ENCODE results near the gene UBASH3A.

The UBASH3A gene

DNA sequence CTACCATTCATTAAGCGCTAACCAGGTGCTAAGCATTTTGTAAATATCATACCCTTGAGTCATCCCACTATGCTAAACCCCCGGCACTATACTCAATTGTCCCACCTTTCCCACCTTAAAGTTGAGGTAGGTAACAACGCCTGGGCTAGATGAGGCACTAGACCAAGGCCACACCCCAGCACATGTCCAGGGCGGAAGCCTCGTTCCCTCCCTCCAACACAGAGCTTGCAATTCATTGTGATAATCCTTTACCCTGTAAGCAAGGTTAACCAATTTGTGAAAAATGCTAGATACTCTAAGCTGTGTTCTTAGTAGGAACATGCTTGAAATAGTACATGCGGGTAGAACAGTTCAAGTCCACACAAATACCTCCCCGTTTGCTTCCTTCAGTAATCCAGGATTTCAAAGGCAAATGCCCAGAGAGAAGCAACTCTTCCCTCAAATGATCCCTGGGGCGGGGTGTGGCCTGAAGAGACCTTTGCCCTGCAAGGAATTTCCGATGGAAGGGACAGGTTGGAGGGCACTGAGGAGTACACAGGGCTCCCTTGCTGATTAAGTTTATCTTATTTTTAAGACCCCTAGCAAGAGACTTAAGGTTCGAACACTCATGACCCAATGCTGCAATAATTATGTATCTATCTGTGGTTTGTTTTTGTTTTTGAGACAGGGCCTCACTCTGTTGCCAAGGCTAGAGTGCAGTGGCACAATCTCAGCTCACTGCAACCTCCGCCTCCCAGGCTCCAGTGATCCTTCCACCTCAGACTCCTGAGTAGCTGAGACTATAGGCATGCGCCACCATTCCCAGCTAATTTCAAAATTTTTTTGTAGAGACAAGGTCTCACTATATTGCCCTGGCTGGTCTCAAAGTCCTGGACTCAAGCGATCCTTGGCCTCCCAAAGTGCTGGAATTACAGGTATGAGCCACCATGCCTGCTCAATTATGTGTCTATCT, 89.7 kb downstream of the UBASH3A start:
- DNase-seq: no peak

DNA sequence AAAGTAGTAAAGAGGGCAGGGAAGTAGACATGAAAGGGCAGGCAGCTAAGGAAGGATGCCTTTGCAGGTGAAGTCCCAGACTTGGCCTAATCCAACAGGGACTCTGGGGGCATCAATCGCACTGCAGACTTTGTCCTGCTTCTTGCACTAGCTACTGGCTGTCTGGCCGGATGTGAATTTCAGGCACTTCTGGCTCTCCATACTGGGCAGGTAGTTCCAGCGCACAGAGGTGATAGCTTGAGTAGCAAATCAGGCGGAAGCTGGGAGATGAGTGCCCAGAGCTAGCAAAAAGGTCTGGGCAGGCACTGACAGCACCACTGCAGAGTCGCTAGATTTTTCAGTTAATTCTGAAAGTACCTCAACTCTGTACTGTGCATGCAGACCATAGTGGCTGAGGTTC, 91.3 kb downstream of the UBASH3A start:
- no peak for DNase-seq

DNA sequence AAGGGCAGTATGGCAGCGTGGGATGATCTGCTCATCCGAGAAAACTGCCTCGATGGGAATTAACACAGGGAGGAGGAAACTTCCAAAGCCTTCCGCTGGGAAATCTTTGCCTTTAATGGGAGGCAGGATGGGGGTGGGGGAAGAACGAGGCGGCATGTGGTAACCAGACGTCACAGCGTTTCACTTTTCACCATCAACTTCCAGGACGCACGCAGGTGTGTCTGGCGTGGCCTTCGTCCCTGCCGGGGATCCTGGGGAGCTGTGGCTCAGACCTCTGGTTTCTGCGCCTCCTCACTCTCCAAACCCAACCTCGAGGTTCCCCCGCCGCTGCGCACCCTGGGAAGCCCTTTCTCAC, 92.0 kb downstream of the UBASH3A start:
- no peak for DNase-seq

DNA sequence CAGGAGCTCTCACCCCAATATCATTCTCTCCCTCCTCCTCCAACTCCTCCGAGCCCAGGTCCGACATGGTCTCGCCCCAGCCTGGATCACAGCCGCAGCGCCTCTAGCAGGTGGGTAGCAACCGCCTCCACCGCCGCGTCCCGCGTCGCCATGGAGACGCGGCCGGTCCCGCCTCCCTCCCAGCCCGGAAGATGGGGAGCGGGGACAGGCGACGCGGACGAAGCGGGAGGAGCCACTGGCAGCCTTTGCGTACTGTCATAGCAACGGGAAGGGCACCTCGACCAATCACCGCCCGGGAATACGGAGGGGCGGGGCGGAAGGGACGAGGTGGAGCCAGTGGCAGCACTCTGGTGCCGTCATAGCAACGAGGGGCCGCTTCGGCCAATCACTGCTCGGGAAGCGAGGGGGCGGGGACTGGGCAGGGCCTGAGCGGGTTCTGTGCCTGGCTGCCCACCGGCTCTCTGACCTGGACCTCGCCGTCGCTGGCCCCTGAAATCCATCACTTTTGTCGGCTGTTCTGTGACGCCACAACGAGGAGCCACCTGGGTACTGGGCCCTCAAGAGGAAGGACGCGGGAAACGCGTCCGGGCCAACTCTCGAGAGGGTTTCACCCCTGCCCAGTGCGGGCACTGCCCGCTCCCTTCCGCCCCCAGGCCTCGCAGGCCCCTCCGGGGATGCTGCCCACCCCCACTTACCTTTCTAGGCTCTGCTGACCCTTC, 92.6 kb downstream of the UBASH3A start, which contains the start of gene RSPH1:
RSPH1 (minus strand) TSS at position 105 of the 719 bp plus-strand sequence; CDS start at position 67, 38 bp downstream.
- peak; percentile 99 for DNase-seq

DNA sequence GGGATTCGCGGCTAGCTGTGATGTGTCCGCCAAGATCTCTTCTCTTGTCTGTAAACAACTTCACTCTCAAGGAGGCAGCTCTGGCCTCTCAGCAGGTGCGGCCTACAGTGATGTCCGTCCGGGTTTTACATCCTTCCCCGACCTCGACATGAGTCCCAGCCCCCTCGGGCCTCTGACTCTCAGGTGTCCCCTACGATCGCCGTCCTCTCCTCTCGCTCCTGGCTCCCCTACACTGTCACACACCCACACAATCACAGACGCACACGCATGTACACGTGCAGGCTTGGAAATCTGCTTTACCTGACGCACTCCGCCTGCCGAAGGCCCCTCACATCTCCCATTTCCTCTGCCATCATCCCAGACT, 93.1 kb downstream of the UBASH3A start:
- no peak for DNase-seq
